KOPT-K1 (cell line): ENCODE measurements around the gene ZBTB20.

Experiments used
- H3K27ac ChIP-seq: fragments of 200-600 bp; sonication (generic); 2 replicates; pipeline ENCODE4 v1.5.1; 2016; ENCODE audit warnings: antibody characterized with exemption, mild to moderate bottlenecking, low read depth, low read length; ENCODE audit not compliant: poor library complexity, severe bottlenecking
- H3K36me3 ChIP-seq: fragments of 200-600 bp; sonication (generic); 2 replicates; pipeline ENCODE4 v1.5.1; 2017; ENCODE audit warnings: antibody characterized with exemption, mild to moderate bottlenecking, low read length, moderate library complexity; ENCODE audit not compliant: insufficient read depth
- H3K9me3 ChIP-seq: fragments of 200-600 bp; sonication (generic); 2 replicates; pipeline ENCODE4 v1.5.1; 2017; ENCODE audit warnings: antibody characterized with exemption, low read length, mild to moderate bottlenecking; ENCODE audit not compliant: insufficient read depth, poor library complexity, severe bottlenecking

The ZBTB20 gene

DNA sequence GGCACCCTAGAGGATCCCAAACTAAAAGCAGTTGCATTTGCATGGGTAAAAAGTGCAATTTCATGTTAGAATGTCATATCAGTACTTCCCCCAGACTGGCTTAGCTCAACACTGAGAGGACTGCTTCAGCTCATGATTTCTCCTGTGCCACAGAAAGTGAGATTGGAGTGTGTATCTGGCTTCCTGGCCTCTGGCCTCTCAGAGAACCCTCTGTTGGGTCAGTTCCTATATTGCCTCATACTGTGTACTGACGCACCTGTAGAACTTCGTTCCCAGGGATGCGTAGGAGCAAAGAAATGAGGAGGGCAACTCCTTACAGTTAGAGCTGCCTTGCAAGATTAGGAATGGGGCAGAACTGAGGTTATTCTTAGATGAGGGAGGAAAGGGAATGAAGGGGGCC lies 512.5 kb downstream of the ZBTB20 start:
- Histone ChIP-seq H3K27ac (no peak overlapping the region), H3K36me3 (no peaks in the 10 kb centered on the region), H3K9me3 (no peaks in the 10 kb centered on the region)

DNA sequence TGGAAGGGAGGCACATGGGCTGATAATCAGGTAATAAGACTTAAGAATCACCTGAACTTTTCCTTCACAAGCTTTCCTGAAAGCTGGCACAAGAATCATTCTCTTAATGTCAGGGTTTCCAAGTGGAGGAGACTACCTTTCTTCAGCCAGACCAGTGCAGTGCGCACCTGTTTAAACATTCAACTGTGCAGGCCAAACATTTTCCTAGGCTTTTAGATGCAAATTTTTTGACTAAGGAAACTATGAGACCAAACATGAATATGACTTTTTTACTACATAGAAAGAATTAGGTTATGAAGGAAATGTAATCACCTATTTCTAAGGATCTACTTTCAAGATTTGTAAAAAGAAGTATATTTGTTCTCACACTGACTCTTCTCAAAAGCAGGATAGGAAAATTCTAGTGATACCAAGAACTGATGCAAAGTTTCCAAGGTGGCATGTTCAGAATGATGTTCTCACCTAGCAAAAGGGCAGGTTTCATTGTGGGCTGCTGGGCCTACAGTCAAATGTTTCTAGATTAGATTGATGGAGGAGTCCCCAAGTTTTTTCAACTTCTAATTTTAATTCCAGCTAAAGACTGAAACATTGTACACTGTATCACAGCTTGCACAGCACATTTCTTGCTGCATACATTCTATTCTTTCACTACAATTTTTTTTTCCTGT lies 514.2 kb downstream of the ZBTB20 start:
- Histone ChIP-seq H3K27ac (no peak overlapping the region), H3K9me3 (no peaks in the 10 kb centered on the region), H3K36me3 (no peaks in the 10 kb centered on the region)

DNA sequence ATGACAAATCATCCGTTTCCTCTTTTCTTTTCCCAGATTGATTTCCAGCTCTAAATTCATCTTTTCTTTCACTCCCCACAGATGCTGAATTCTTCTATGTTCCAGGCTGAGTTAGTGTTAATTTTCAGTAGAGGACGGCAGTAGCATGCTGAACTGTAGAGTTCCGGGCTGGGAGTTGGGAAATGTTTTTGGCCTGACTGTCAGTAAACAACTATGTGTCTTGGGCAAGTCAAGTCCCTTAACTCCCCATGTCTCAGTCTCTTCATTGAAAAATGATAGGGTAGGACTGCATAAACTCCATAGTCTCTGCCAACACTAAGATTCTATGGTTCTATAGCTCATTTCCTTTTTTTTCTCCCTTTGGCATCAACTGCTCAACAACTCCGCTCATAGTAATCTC lies 519.3 kb downstream of the ZBTB20 start:
- H3K9me3 ChIP-seq, result no peaks in the 10 kb centered on the region
- no peak overlapping the region for H3K27ac ChIP-seq
- no peaks in the 10 kb centered on the region for H3K36me3 ChIP-seq

DNA sequence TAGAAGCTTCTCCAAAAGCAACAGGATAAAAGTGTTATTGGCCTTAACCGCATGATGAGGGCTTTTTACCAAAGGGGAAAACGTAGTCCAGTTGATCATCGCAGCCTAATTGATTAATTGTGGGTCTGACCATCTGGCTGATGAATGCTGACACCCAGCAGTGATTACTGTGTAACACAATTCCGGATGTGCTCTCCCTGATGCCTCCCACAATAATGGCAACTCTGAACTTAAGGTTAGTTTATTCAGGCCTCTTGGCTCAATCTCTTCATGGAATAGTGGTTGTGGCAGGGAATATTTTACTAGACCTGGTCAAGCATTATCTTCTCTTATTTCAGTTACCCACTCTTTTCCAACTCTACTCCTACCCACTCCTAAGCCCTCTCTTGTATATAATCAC lies 520.3 kb downstream of the ZBTB20 start:
- Histone ChIP-seq H3K36me3 (no peaks in the 10 kb centered on the region), H3K9me3 (no peaks in the 10 kb centered on the region), H3K27ac (no peak overlapping the region)

DNA sequence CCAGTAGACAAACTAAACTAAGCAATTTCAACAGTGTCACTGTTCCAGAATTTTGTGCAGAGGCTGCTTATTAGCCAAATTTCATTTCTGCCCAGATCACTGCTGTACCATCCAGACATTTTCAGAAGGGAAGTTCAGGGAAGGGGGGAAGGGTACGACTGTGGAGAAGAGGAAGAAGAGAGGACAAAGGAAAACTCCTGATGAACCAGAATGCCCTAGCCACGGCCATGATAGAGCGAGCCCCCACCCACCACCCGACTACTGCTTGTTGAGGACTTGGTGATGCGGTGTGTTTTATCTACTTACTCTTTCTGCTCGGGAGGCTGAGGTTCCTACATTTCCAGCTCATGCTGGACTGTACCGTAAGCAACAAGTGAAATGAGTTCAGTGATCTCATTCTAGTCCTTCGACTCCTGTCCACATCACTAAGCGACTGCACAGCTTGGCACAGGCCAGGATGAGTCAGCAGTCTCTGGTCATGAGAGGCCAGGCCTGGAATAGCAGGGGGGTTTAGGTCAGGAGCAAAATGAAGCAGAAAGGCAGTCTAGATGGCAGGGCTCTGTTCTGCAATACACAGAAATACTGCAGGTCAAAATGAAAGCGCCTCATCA lies 522.4 kb downstream of the ZBTB20 start:
- Histone ChIP-seq H3K27ac (no peak overlapping the region), H3K9me3 (no peaks in the 10 kb centered on the region), H3K36me3 (no peaks in the 10 kb centered on the region)

DNA sequence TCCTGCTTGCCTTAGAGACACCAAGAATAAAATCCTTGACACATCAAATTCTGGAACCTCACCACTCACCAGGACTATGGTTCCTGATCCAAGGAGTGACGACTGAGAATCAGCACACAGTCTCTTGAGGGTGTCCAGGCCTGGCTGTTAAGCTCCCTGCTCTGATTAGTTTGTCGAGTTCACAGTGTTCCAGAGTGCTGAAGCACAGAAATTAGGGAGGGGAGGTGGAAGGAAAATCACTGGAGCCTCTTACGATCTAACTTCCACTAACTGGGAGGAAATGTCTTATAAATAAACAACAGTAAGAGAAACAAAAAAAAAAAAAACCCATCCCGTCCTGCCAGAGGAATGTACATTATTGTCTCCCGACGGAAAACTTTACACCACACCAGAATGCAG lies 523.0 kb downstream of the ZBTB20 start:
- Histone ChIP-seq H3K27ac (no peak overlapping the region), H3K36me3 (no peaks in the 10 kb centered on the region), H3K9me3 (no peaks in the 10 kb centered on the region)

DNA sequence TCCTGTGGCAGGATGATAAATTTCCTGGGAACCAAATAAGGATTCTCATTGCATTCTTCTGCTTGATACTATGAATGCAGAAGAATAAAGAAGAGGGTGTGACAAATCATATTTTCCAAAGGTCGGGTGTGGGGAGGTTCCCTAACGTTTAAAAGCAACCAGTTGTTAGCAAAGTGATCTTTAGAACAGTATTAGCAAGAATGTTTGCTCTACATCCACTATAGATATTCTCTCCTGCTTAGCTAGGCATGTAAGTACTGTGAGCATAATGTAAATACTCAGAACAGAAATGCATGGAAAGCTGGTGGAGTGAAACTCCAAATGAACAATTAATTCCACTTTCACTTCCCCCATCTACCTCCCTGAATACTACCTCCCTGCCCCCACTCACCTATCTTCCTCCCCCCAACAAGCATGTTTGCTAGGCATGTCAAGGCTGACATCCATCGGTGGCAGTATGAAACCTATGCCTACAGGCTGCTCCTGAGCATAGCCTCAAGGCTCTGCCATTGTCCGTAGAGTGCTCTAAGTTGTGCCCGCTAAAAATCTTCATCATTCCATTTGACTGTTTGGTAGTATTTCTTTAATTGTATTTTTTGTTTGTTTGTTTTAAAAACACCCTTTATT lies 523.6 kb downstream of the ZBTB20 start:
- Histone ChIP-seq H3K9me3 (no peaks in the 10 kb centered on the region), H3K27ac (no peak overlapping the region), H3K36me3 (no peaks in the 10 kb centered on the region)

DNA sequence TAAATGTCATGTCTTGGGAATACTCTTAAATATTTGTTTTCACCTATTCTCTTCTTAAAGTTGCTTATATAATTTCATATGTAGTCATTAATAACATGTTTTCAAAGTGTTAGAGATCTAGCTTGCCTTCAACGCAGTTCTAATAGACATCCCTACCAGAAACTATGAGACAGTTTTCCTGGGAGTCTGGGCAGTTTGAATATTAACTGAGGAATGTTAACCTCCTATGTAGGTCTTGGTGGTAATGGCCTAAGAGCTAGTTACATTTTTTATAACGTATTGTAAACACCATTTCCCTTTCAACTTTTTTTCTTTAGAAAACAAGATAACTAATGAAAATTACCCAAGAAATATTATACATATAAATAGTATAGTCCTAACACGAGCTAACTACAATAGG lies 525.1 kb downstream of the ZBTB20 start:
- H3K27ac ChIP-seq, result no peak overlapping the region

DNA sequence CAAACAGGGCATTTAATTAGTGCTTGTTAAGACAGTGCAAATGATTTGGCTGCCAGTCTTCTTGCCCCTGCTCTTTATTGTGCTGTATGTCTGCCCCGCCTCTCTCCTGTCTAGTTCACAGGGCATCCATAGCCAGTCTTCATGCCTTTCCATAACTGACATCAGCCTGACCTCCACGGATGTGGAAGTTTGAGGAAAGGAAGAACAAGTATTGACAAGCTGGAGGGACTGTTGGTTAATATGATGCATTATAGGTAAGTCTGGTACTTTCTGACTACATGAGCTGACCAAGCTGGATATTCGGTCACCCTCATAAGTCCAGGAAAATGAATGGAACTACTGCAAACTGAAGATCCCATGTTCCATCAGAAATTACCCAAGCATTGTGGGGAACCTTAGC lies 527.3 kb downstream of the ZBTB20 start:
- no peaks in the 10 kb centered on the region for H3K36me3 ChIP-seq
- no peak overlapping the region for H3K27ac ChIP-seq
- H3K9me3 ChIP-seq, result no peaks in the 10 kb centered on the region

More for the DNA sequence above, 525.1 kb downstream of the ZBTB20 start:
- no peaks in the 10 kb centered on the region for H3K36me3 ChIP-seq
- no peaks in the 10 kb centered on the region for H3K9me3 ChIP-seq

DNA sequence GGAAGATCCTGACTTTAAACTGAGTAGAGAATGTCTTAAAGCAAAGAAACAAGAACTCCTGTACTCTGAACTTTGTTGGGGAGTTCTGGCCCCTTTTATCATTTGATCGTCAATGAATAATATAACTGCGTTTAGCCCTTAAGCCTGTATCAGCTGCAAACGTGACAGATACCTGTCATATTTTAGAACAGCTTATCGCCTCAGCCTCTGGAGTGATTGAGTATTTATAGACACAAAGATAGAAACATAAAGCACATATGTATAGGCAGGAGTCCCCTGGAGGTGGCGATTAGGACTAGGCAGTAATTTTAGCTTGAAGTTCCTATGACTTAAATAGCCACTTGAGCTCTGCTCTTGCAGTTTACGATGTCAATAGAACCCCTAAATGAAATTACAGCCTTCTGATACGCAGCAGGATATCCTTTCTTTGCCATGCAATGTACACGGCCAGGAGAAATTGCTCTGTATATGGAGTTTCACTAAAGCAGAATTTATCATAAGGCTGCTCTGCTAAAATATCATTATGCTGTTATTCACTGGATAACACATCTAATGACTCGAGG lies 531.5 kb downstream of the ZBTB20 start:
- no peak overlapping the region for H3K27ac ChIP-seq
- H3K9me3 ChIP-seq, result no peaks in the 10 kb centered on the region
- no peaks in the 10 kb centered on the region for H3K36me3 ChIP-seq

DNA sequence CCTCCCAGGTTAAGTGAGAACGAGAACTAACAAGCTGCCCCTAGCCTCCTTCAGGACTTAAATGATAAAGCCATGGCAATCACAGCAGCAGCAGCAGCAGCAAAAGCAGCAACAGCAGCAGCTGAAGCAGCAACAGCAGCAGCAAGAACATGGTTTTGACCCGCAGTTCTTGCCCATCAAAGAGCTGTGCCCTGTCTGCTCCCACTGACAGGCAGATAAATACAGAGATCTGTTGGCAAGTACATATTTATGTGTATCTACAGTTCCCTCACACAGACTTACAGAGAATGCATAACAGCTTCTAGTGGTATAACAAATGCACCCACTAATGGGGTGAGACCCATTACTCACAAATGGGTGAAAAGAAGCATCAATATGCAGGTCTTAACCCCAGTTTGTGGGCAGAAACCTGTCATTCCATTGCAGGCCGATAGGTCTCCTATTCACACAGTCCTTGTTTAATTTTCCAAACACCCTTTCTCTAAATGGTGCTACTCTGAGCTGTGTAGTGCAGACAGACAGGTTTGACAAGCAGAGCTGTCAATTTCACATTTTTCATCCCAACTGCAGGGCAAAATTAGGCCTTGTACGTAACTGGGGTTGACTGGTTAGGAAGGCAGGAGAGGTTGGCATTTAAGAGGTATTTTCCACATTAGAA lies 537.0 kb downstream of the ZBTB20 start:
- no peaks in the 10 kb centered on the region for H3K9me3 ChIP-seq
- no peak overlapping the region for H3K27ac ChIP-seq
- no peaks in the 10 kb centered on the region for H3K36me3 ChIP-seq

DNA sequence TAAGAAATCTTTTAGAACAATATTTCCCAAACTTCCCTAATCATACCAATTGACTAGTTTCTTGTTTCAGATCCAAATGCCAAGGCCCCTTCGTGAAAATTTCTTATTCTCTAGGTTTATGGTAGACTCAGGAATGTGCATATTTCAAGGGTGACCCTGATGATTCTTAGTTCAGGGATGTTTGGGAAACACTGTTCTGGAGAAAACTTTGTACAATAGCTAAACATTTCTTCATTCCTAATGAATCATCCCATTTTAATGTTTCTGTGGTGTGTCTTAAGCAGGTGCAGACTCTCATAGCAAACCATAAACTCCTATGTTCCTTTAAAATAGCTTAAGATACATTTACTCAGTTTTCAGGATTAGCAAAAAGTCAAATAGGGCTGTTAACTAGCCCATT lies 538.8 kb downstream of the ZBTB20 start:
- Histone ChIP-seq H3K27ac (no peak overlapping the region), H3K36me3 (no peaks in the 10 kb centered on the region), H3K9me3 (no peaks in the 10 kb centered on the region)

DNA sequence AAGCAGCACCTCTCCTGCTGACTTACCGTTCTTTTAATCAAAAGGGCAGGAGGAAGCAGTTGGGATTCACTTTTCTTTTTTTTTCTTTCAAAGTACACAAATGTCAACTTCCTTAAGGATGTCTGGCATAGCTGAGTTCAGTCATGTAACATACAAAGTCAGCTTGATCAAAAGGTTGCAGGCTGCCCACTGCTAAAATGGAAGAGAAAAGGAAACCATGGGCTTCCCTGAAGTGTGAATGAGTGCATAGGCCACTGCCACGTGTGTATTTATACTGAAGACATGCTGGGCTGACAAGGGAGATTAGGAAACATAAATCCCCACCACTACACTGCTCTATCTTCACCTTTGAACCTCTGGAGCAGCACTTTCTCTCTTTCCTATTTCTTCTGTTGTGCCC lies 540.8 kb downstream of the ZBTB20 start:
- H3K27ac ChIP-seq, result no peak overlapping the region

DNA sequence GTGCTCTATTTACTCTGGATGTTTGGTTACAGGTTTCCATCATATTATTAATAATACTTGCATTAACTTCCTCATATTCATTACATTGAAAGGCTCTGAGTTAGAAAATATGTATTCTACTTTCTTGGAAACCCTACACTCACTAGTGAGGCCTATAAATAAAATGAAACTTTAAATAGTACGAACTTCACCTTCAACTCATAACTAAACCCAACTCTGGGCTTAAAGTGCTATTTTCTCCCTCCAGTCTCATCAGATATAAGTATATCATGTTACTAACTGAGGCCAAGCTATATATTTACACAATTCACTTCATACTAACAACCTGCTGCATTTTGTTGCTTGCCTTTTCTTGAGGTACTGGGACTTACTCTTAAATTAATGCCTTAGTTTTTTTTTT lies 546.5 kb downstream of the ZBTB20 start:
- H3K36me3 ChIP-seq, result no peaks in the 10 kb centered on the region
- no peak overlapping the region for H3K27ac ChIP-seq
- no peaks in the 10 kb centered on the region for H3K9me3 ChIP-seq

More for the DNA sequence above, 540.8 kb downstream of the ZBTB20 start:
- Histone ChIP-seq H3K9me3 (no peaks in the 10 kb centered on the region), H3K36me3 (no peaks in the 10 kb centered on the region)

DNA sequence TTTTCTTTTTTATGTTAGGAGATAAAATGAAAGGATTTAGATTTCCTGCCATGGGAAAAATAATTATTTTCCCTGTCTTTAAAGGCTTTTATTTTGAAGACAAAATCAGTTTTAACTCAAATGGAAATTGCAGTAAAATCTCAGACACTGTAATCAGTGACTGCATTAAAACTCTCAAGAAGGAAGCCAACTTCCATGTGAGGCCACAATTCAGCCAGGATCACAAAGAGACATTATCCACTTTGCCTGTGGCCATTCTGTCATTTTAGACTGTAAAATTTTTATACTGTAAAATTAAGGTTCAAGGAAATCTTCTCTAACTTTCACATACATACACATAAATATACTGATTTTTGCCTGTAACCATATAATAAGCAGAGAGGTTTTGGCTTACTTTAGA lies 549.2 kb downstream of the ZBTB20 start:
- Histone ChIP-seq H3K36me3 (no peaks in the 10 kb centered on the region), H3K27ac (no peak overlapping the region), H3K9me3 (no peaks in the 10 kb centered on the region)
